ENCODE measurements around the gene DYNLT4. TPM values are rescaled to one million over a fixed set of nuclear protein-coding genes. Genes with fewer than 3 reads are reported as not detected.
A peak's percentile ranks its signal among the peaks of the same experiment; 100 is the strongest.

The DYNLT4 gene
- total and polyA plus RNA-seq, 2 of the 13 experiments (the other 11 are each of a cell fraction or from before 2014, with no cell fraction given): 0.77 TPM; not detected in 1

- TF ChIP-seq ZNF33B (CRISPR knock-in tag; IDR thresholded peaks at IDR 0.05) (no peak), MYNN (CRISPR knock-in tag; IDR thresholded peaks at IDR 0.05; ENCODE audit: low read depth) (no peak), RAD51 (IDR thresholded peaks at IDR 0.05; ENCODE audit: borderline replicate concordance) (no peak), ZNF660 (CRISPR knock-in tag; IDR thresholded peaks at IDR 0.05; ENCODE audit: borderline replicate concordance, low read depth) (no peak), MBNL3 (CRISPR knock-in tag; conservative IDR thresholded peaks at IDR 0.05) (no peak), CREM (IDR thresholded peaks at IDR 0.05) (no peak), CREM (CRISPR knock-in tag; IDR thresholded peaks at IDR 0.05) (no peak), ZNF607 (CRISPR knock-in tag; IDR thresholded peaks at IDR 0.05; ENCODE audit: borderline replicate concordance) (no peak), ZNF510 (CRISPR knock-in tag; IDR thresholded peaks at IDR 0.05; ENCODE audit: low read depth) (no peak), JUNB (CRISPR knock-in tag; IDR thresholded peaks at IDR 0.05; ENCODE audit: borderline replicate concordance) (no peak), LCORL (IDR thresholded peaks at IDR 0.05) (no peak), LCORL (CRISPR knock-in tag; IDR thresholded peaks at IDR 0.05) (0 out of 2 replicates have a peak, but pooled peaks have one; percentile 46), RBM22 (optimal IDR thresholded peaks at IDR 0.05; ENCODE audit: low read length) (no peak), CBFB (CRISPR knock-in tag; IDR thresholded peaks at IDR 0.05) (no peak), REPIN1 (CRISPR knock-in tag; IDR thresholded peaks at IDR 0.05; ENCODE audit: borderline replicate concordance, low read depth) (no peak), ERF (CRISPR knock-in tag; IDR thresholded peaks at IDR 0.05) (no peak), RFX3 (CRISPR knock-in tag; IDR thresholded peaks at IDR 0.05) (0 out of 2 replicates have a peak, but pooled peaks have one; percentile 41), ZEB1 (IDR thresholded peaks at IDR 0.05; ENCODE audit: insufficient replicate concordance, low read depth) (no peak), STAT5B (CRISPR knock-in tag; IDR thresholded peaks at IDR 0.05) (no peak), HOXA9 (CRISPR knock-in tag; IDR thresholded peaks at IDR 0.05; ENCODE audit: borderline replicate concordance) (no peak)
- TF ChIP-seq, protein P1, sequence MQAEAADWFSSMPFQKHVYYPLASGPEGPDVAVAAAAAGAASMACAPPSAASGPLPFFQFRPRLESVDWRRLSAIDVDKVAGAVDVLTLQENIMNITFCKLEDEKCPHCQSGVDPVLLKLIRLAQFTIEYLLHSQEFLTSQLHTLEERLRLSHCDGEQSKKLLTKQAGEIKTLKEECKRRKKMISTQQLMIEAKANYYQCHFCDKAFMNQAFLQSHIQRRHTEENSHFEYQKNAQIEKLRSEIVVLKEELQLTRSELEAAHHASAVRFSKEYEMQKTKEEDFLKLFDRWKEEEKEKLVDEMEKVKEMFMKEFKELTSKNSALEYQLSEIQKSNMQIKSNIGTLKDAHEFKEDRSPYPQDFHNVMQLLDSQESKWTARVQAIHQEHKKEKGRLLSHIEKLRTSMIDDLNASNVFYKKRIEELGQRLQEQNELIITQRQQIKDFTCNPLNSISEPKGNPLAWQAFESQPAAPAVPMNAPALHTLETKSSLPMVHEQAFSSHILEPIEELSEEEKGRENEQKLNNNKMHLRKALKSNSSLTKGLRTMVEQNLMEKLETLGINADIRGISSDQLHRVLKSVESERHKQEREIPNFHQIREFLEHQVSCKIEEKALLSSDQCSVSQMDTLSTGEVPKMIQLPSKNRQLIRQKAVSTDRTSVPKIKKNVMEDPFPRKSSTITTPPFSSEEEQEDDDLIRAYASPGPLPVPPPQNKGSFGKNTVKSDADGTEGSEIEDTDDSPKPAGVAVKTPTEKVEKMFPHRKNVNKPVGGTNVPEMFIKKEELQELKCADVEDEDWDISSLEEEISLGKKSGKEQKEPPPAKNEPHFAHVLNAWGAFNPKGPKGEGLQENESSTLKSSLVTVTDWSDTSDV (CRISPR knock-in tag; IDR thresholded peaks at IDR 0.05): no peak
- TF ChIP-seq, protein P2, sequence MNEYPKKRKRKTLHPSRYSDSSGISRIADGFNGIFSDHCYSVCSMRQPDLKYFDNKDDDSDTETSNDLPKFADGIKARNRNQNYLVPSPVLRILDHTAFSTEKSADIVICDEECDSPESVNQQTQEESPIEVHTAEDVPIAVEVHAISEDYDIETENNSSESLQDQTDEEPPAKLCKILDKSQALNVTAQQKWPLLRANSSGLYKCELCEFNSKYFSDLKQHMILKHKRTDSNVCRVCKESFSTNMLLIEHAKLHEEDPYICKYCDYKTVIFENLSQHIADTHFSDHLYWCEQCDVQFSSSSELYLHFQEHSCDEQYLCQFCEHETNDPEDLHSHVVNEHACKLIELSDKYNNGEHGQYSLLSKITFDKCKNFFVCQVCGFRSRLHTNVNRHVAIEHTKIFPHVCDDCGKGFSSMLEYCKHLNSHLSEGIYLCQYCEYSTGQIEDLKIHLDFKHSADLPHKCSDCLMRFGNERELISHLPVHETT (CRISPR knock-in tag; conservative IDR thresholded peaks at IDR 0.05): no peak
- TF ChIP-seq, protein P3, sequence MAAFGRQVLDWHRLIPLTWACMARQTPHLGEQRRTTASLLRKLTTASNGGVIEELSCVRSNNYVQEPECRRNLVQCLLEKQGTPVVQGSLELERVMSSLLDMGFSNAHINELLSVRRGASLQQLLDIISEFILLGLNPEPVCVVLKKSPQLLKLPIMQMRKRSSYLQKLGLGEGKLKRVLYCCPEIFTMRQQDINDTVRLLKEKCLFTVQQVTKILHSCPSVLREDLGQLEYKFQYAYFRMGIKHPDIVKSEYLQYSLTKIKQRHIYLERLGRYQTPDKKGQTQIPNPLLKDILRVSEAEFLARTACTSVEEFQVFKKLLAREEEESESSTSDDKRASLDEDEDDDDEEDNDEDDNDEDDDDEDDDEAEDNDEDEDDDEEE (CRISPR knock-in tag; IDR thresholded peaks at IDR 0.05): no peak
- TF ChIP-seq, protein P4, sequence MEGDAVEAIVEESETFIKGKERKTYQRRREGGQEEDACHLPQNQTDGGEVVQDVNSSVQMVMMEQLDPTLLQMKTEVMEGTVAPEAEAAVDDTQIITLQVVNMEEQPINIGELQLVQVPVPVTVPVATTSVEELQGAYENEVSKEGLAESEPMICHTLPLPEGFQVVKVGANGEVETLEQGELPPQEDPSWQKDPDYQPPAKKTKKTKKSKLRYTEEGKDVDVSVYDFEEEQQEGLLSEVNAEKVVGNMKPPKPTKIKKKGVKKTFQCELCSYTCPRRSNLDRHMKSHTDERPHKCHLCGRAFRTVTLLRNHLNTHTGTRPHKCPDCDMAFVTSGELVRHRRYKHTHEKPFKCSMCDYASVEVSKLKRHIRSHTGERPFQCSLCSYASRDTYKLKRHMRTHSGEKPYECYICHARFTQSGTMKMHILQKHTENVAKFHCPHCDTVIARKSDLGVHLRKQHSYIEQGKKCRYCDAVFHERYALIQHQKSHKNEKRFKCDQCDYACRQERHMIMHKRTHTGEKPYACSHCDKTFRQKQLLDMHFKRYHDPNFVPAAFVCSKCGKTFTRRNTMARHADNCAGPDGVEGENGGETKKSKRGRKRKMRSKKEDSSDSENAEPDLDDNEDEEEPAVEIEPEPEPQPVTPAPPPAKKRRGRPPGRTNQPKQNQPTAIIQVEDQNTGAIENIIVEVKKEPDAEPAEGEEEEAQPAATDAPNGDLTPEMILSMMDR (CRISPR knock-in tag; IDR thresholded peaks at IDR 0.05): no peak
Measured at GRCh38 chr1:44842862-44843655, 35.9 kb upstream of the DYNLT4 start, which contains the start of gene PTCH2 (continued).
